T-helper 2 cell (primary cell): Measurements from ENCODE around the gene COG4.

Experiments
- DNase-seq, 5 experiments: peaks; one replicate each; pipeline versions ENCODE4 v3.0.0 to v3.0.0-alpha.2; 2012 to 2022

The COG4 gene

GRCh38 chr16:70432723-70433457 is 90.5 kb downstream of the COG4 start:
- no peak for DNase-seq

- no peak for DNase-seq
Measured at GRCh38 chr16:70432356-70432722, 91.0 kb downstream of the COG4 start.

- peak in 3 of 5 experiments; percentile 40 to 75 (median 58) for DNase-seq
Measured at GRCh38 chr16:70430667-70431536, 92.5 kb downstream of the COG4 start.
